ENCODE results near the gene ATG10. TPM values are rescaled to one million over a fixed set of nuclear protein-coding genes. Genes with fewer than 3 reads are reported as not detected.

Gene ATG10
- polyA plus RNA-seq, 3 donors: 10.8 to 11.5 (median 11.3) TPM

Other genes starting within 250 kb of the ATG10 start
- gene SSBP2, start 220.9 kb upstream of the ATG10 start, polyA plus RNA-seq (ENCODE audit: insufficient read length in 3 of 3): 10 to 100 TPM; 80.7 to 85.0 (median 82.9) TPM